GM19035 (cell line): ENCODE data around the gene SLC24A4.
"Not testable (repeated sequence)": the region's sequence is repeated elsewhere in the genome, so short reads cannot be mapped to it uniquely, and the experiment has no call there.

Experiments
- ATAC-seq: cut with Tn5 transposase; IDR thresholded peaks from one replicate; pipeline ENCODE4 v1.9.1; 2021; ENCODE audit not compliant: unreplicated experiment

Gene SLC24A4

DNA sequence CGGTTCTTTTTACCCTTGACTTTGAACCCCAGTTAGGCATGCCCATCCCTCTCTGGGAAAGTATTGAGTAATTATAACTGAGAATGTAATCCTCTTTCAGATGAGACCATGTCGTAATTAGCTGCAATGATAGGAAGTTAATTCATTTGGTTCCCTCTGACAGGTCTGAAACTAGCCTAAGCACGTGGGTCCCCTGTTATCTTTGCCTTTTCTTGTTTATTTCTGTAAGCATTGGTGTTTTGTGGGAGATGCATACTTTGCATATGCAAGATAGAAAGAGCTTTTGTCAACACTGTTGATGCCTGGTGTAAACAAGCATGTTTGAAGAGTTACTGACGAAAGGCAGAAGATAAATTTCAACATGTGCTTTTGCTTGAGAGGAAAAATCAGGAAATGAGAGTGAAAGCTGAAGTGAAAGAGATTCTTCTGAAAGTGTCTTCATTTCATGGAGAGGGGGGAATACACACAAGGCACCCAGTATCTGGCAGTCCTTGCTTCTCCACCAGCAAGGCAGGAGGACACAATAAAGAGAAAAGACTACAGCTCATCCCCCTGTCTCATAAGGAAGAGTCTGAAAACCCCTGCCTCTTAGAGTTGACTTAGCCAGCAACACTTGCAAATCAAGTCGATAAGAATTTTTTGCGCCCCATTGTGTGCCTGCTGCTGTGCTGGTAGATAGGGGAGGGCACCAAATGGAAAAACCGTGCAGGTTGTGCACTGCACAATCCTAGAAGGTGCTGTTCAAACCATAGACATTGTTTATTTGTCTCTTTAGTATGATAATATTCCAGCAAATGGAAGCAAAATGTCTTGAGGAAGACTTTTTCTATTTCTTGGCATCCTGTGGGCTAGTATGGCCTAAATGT, 77.8 kb downstream of the SLC24A4 start:
- ATAC-seq: peak; percentile 79

GRCh38 chr14:92401561-92401960, 78.6 kb downstream of the SLC24A4 start:
- no peak for ATAC-seq

DNA sequence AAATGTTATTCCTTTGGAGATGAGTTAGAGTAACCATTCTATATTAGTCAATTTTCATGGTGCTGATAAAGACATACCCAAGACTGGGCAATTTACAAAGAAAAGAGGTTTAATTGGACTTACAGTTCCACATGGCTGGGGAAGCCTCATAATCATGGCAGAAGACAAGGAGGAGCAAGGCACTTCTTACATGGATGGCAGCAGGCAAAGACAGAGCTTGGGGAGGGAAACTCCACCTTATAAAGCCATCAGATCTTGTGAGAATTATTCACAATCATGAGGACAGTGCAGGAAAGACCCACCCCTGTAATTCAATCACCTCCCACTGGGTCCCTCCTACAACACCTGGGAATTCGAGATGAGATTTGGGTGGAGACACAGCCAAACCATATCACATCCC, 79.5 kb downstream of the SLC24A4 start:
- not testable (repeated sequence) for ATAC-seq

DNA sequence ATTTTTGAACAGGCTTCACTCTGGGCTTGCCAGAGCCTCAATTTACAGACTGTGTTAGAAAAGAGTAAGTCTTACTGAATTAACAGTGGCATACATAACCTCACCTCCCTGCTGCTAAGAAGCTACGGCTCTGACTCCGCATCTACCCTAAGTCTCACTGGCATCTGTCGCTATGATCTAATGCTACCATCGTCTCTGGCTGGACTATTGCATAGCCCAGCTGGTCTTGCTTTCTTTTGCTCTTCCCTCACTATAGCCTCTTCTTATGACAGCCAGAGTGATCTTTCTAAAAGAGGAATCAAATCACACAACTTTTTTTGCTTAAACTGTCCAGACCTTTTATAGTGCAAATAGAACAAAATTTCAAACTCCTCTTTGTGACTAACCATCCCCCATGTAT, 81.1 kb downstream of the SLC24A4 start:
- ATAC-seq: no peak

GRCh38 chr14:92404421-92404820, 81.5 kb downstream of the SLC24A4 start:
- ATAC-seq: no peak

GRCh38 chr14:92404938-92405337, 82.0 kb downstream of the SLC24A4 start:
- no peak for ATAC-seq

GRCh38 chr14:92407410-92407809, 84.4 kb downstream of the SLC24A4 start:
- ATAC-seq: no peak

- no peak for ATAC-seq
Observed at GRCh38 chr14:92409043-92409442, 86.1 kb downstream of the SLC24A4 start.

DNA sequence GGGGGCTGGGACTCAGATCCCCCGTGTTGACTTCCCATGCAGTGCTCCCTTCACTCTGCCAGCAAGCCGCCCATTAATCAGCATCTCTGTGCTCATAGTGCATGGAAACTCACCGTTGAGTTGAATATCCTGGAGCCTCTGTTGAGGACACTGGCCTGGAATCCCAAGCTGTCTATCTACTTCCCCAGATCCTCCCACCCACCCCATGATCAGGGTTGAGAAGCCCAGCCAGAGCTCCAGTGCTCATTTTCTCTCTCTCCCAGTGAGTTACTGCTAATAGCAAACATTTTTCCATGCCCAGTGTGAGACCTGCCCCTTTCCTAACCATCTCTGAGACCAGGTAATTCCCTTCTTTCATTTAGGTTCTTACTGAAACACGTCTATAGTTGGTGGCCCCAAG, 88.2 kb downstream of the SLC24A4 start:
- ATAC-seq: no peak

GRCh38 chr14:92411941-92412340, 89.0 kb downstream of the SLC24A4 start:
- no peak for ATAC-seq

GRCh38 chr14:92412912-92413311, 89.9 kb downstream of the SLC24A4 start:
- no peak for ATAC-seq

DNA sequence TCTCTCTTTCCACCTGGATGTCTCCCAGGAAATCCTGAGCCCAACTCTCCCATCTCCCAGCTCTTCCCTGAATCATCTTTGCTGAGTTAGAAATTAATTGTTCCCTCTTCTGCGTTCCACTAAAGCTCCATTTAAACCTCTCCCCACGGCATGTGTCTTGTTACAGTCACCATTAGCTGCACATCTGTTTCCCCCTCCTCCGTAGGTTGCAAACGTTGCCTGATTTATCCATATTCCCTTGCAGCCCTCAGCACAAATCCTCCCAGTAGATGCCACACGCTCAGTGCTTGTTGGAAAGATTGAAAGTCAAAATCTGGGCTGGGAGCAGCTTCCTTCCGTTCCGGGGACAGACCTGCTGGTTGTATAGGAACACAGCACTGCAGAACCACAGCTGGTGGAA, 90.4 kb downstream of the SLC24A4 start:
- ATAC-seq: no peak

GRCh38 chr14:92414690-92415445, 91.9 kb downstream of the SLC24A4 start:
- ATAC-seq: no peak

DNA sequence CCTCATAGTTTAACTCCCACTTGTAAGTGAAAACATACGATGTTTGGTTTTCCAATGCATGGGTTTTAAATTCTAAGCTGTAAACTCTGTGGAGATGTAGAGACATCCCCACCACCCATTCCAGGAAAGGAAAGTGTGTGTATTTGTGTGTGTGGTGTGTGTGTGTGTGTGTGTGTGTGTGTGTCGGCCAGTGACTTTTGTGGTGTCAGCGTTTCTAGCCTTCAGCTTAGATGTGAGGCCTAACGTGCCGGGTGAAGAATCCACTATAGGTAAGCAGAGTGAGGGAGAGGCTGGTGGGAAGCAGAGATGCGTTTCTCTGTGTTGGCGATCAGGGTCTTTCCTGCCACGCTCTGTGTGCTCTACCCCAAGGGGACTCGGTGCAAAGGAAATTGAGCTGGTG, 93.0 kb downstream of the SLC24A4 start:
- ATAC-seq: no peak

DNA sequence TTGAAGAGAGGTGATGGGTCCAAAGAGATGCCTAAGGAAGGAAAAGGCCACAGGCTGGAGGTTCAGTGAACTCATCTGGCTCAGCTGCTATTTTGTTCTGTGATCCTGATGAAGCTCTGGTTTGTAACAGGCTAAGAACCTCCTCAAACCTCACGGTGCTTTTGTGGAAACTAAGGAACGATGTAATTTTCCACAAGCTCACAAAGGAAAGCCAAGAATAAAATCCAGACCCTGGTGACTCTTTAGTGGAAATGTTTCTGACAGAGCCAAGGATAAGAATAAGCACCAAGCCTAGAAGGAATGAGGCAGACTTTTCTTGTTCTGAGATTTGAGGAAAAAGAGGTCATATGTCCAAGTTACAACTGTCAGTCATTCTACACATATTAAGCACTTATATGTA, 93.6 kb downstream of the SLC24A4 start:
- no peak for ATAC-seq

- no peak for ATAC-seq
Observed at GRCh38 chr14:92417759-92418158, 94.8 kb downstream of the SLC24A4 start.

GRCh38 chr14:92421751-92422150, 98.8 kb downstream of the SLC24A4 start:
- no peak for ATAC-seq

- ATAC-seq: no peak
Observed at GRCh38 chr14:92425101-92425500, 102.1 kb downstream of the SLC24A4 start.

DNA sequence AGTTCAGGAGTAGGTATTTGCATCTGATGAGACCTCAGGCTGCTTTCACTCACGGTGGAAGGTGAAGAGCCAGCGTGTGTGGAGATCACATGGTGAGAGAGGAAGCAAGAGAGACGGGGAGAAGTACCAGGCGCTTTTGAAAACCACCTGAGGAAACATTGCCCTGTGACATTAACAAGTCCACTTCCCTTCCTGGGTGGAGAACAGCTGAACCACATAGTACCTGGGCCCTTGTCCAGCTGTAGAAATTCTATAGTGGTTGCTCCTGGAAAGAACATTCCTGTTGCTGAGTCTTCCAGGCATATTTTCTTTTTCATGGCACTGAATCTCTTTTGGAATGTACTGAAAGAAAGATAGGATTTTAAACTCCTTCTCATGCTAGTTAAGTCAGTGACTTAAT, 103.3 kb downstream of the SLC24A4 start:
- ATAC-seq: no peak

GRCh38 chr14:92427096-92427495, 104.1 kb downstream of the SLC24A4 start:
- ATAC-seq: no peak

DNA sequence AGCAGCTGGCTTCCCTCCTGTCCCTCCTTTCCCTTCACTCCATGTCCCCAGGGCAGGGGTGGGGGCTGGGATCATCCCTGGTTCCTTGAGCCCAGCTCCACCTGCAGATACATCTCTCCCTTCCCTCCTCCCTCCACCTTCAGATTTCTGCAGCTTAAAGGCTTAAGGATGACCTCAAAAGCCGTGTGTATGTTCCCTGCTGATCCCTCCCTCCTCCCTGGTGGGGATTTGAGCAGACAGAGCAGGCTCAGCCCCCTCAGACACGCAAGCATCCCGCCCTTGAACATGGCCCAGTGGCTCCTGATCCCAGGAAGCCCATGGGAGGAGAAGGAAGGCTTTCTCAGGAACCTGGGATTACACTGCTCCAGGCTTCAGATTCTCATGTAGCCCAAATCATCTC, 107.7 kb downstream of the SLC24A4 start:
- no peak for ATAC-seq

DNA sequence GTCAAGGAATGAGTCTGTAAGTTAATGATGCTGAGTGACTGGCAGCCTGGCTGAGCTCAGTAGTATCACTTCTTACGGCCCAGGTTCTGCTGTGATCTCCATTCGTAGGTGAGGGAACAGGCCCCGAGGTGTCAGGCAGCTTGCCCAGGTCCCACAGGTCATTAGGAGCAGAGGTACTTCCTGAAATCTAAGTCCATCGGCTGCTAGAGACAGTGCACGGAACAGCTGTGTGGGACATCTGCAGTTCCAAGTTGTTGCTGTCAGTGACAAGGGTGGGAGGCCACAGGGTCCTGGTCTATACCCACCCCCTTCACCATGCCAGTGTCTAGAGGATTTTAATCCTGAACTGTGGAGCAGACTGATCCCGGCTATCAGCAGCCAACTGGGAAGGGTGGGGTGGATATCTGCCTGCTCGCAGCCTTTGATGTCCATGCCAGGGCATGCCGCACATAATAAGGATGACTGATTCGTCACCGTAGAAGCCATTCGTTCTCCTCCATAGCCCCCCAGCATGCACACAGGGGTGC, 108.3 kb downstream of the SLC24A4 start:
- no peak for ATAC-seq
